Adrenal gland (tissue), 12 donors: ENCODE measurements around the gene NAB2. TPM values are rescaled to one million over a fixed set of nuclear protein-coding genes. Genes with fewer than 3 reads are reported as not detected.

Experiments
- DNase-seq, 7 donors: peaks; one replicate each; pipeline ENCODE4 v3.0.0-alpha.2; 2019 to 2020
- H3K27ac ChIP-seq, 5 donors: fragments of 200-600 bp; sonication (generic) in 4 of 5; 1 replicate in 3 of 5; 2 replicates in 2 of 5; pipeline versions ENCODE4 v1.5.1 to v1.8.0; 2016 to 2020; ENCODE audit warnings: mild to moderate bottlenecking in 1 of 5
- H3K27me3 ChIP-seq: fragments of 200-600 bp; 2 replicates; pipeline ENCODE4 v1.8.0; 2021
- H3K36me3 ChIP-seq, 2 donors: fragments of 200-600 bp; replicated peaks in 1 of 2; 1 replicate in 1 of 2; 2 replicates in 1 of 2; pipeline versions ENCODE4 v1.5.1 to v1.8.0; 2018 to 2022
- H3K4me1 ChIP-seq, 2 donors: fragments of 200-600 bp; replicated peaks in 1 of 2; 1 replicate in 1 of 2; 2 replicates in 1 of 2; pipeline versions ENCODE4 v1.5.1 to v1.8.0; 2018 to 2021
- H3K4me3 ChIP-seq, 4 donors: fragments of 200-600 bp; sonication (generic) in 3 of 4; one replicate each; pipeline ENCODE4 v1.5.1; 2016 to 2018
- H3K9me3 ChIP-seq, 3 donors: fragments of 200-600 bp; sonication (generic) in 1 of 3; replicated peaks in 1 of 3; 1 replicate in 2 of 3; 2 replicates in 1 of 3; pipeline versions ENCODE4 v1.5.1 to v1.8.0; 2016 to 2021
- CTCF ChIP-seq, 6 experiments: fragments of 450-650 bp in 4 of 6; fragments of 200-600 bp in 2 of 6; sonication (generic) in 1 of 6; IDR thresholded peaks; 1 replicate in 5 of 6; 2 replicates in 1 of 6; pipeline versions ENCODE4 v1.5.1 to v1.8.0; 2016 to 2021; ENCODE audit warnings: antibody characterized with exemption in 6 of 6, mild to moderate bottlenecking in 2 of 6, moderate library complexity in 1 of 6
- POLR2A ChIP-seq, 2 donors: fragments of 450-650 bp; IDR thresholded peaks; one replicate each; pipeline ENCODE4 v1.6.1; 2017; ENCODE audit warnings: antibody characterized with exemption in 2 of 2, mild to moderate bottlenecking in 2 of 2, moderate library complexity in 1 of 2
- WGBS, 4 donors: extraction: QIAGEN DNeasy Blood & Tissue Kit in 2 of 4; methylation state at CpG; one replicate each; pipeline versions ENCODE4 v1.1.5 to v1.1.7; 2013 to 2017; 5-methylcytosine and 5-hydroxymethylcytosine counted together
- intact Hi-C, 2 donors: fragments of 100-400 bp; cut with DNase I; formaldehyde crosslinking; loops; one replicate each; pipeline versions ENCODE4 v1.14.1 to v1.15.0; 2022 to 2023
- polyA plus RNA-seq, 3 donors: library from polyadenylated mRNA; stranded (reverse); fragments of 200-250 nt in 2 of 3; fragments of 350-450 nt in 1 of 3; fragmentation: Illumina TruSeq in 1 of 3; extraction: RNeasy Lipid Tissue Mini Kit (QIAGEN cat#74804) in 1 of 3; gene quantifications; one replicate each; pipeline ENCODE4 v1.2.3, GENCODE V29; 2013 to 2014
- total RNA-seq, 9 donors: library from RNA; depleted of rRNA in 4 of 9; stranded (reverse); fragments of >200 nt in 4 of 9; fragments of 120-200 nt in 1 of 9; fragmentation: NEBNext Ultra II Directional in 1 of 9; extraction: Animal tissue kit (Norgen Biotek cat#: 25700) in 1 of 9; gene quantifications; one replicate each; pipeline versions ENCODE4 v1.1.0 to v1.2.4, GENCODE V29; 2013 to 2023
- donor health status: healthy with polysubstance abuse.
- donor health status: Bipolar disorder and iron deficiency.
- donor health status: DM: yes; HTN: yes; CAD: no.
- donor health status: DM: no; HTN: no; CAD: no.
- donor health status: DM: no; HTN: no; CAD: no.
- donor health status: DM: yes; HTN: yes; CAD: no.

NAB2 gene
- total and polyA plus RNA-seq, 12 donors, result 9.4 to 64.6 (median 18.7) TPM

GRCh38 chr12:57143454-57143853 is 54.5 kb downstream of the NAB2 start:
- no peaks in the 10 kb centered on the region for H3K9me3 ChIP-seq
- H3K27me3 ChIP-seq, result no peaks in the 10 kb centered on the region
- H3K4me1 ChIP-seq, result peaks cover 0 to 44% of the 10 kb centered on the region in 2 donors
- 70 to 91% (median 88%) methylated on average over 4 of the region's 4 CpGs for WGBS, 4 donors
- DNase-seq, result no peak
- intact Hi-C loops, result no loop called here
- peak overlapping the region in 1 of 5 donors; percentile 53 for H3K27ac ChIP-seq
- peaks cover 0 to 72% of the 10 kb centered on the region in 2 donors for H3K36me3 ChIP-seq
- H3K4me3 ChIP-seq, result no peak overlapping the region
- no peak for TF ChIP-seq CTCF (IDR thresholded peaks at IDR 0.05)
- TF ChIP-seq POLR2A (IDR thresholded peaks at IDR 0.05), result no peak

Other genes with a start within 250 kb of the NAB2 start
- gene SDR9C7, start 154.7 kb upstream of the NAB2 start, total RNA-seq, result under 1 TPM in 1 of 9 donors, not detected in 8; 0.06 TPM
- gene SDR9C7, start 154.7 kb upstream of the NAB2 start, polyA plus RNA-seq, result not detected
- under 1 TPM in 8 of 9 donors, not detected in 1; 0.32 to 0.72 (median 0.49) TPM for gene RDH16, start 131.5 kb upstream of the NAB2 start, total RNA-seq
- gene RDH16, start 131.5 kb upstream of the NAB2 start, polyA plus RNA-seq, result 1 to 10 TPM in 1 of 3 donors, under 1 TPM in 2; 0.05 to 1.1 (median 0.61) TPM
- 1 to 10 TPM; 3.2 to 6.0 (median 4.3) TPM for gene ZBTB39, start 82.6 kb upstream of the NAB2 start, total RNA-seq
- gene ZBTB39, start 82.6 kb upstream of the NAB2 start, polyA plus RNA-seq, result 1 to 10 TPM; 1.4 to 2.7 (median 1.5) TPM
- gene TAC3, start 72.6 kb upstream of the NAB2 start, total RNA-seq, result under 1 TPM in 2 of 9 donors, not detected in 7; 0.39 to 0.46 TPM
- gene TAC3, start 72.6 kb upstream of the NAB2 start, polyA plus RNA-seq, result 1 to 10 TPM in 1 of 3 donors, not detected in 2; 1.1 TPM
- gene MYO1A, start 39.0 kb upstream of the NAB2 start, total RNA-seq, result 1 to 10 TPM in 3 of 9 donors, under 1 TPM in 5, not detected in 1; under 0.01 to 1.6 (median 0.43) TPM
- under 1 TPM; 0.46 to 0.88 (median 0.64) TPM for gene MYO1A, start 39.0 kb upstream of the NAB2 start, polyA plus RNA-seq
- gene NEMP1, start 10.3 kb upstream of the NAB2 start, total RNA-seq, result 10 to 100 TPM in 4 of 9 donors, 1 to 10 TPM in 5; 5.8 to 16.4 (median 10.0) TPM
- 1 to 10 TPM; 2.7 to 5.7 (median 3.1) TPM for gene NEMP1, start 10.3 kb upstream of the NAB2 start, polyA plus RNA-seq
- gene STAT6, start 22.2 kb downstream of the NAB2 start, total RNA-seq, result 100 to 1,000 TPM in 8 of 9 donors, 10 to 100 TPM in 1; 71.9 to 227 (median 153) TPM
- 100 to 1,000 TPM; 102 to 321 (median 177) TPM for gene STAT6, start 22.2 kb downstream of the NAB2 start, polyA plus RNA-seq
- gene LRP1, start 39.4 kb downstream of the NAB2 start, total RNA-seq, result 100 to 1,000 TPM in 8 of 9 donors, 10 to 100 TPM in 1; 18.4 to 307 (median 159) TPM
- gene LRP1, start 39.4 kb downstream of the NAB2 start, polyA plus RNA-seq, result 10 to 100 TPM; 21.2 to 81.0 (median 59.2) TPM
- gene LRP1-AS, start 58.5 kb downstream of the NAB2 start, total RNA-seq, result not detected
- not detected for gene LRP1-AS, start 58.5 kb downstream of the NAB2 start, polyA plus RNA-seq
- 1 to 10 TPM in 1 of 9 donors, under 1 TPM in 5, not detected in 3; 0.06 to 3.7 (median 0.36) TPM for gene NXPH4, start 127.7 kb downstream of the NAB2 start, total RNA-seq
- gene NXPH4, start 127.7 kb downstream of the NAB2 start, polyA plus RNA-seq, result 1 to 10 TPM in 2 of 3 donors, under 1 TPM in 1; 0.62 to 1.7 (median 1.2) TPM
- gene SHMT2, start 140.6 kb downstream of the NAB2 start, total RNA-seq, result 10 to 100 TPM; 50.5 to 94.7 (median 70.9) TPM
- gene SHMT2, start 140.6 kb downstream of the NAB2 start, polyA plus RNA-seq, result 10 to 100 TPM; 25.2 to 43.0 (median 29.0) TPM
- 1 to 10 TPM in 8 of 9 donors, under 1 TPM in 1; 0.30 to 4.1 (median 2.4) TPM for gene STAC3, start 162.1 kb downstream of the NAB2 start, total RNA-seq
- gene STAC3, start 162.1 kb downstream of the NAB2 start, polyA plus RNA-seq, result 10 to 100 TPM in 1 of 3 donors, 1 to 10 TPM in 2; 2.0 to 10.5 (median 4.5) TPM